Endodermal cell (in vitro differentiated cells): ENCODE results near the gene DISP3. TPM values are rescaled to one million over a fixed set of nuclear protein-coding genes. Genes with fewer than 3 reads are reported as not detected.

Source experiments
- DNase-seq: peaks from one replicate; pipeline ENCODE4 v3.0.0-alpha.2; 2017
- H3K27ac ChIP-seq: 2 replicates; pipeline ENCODE4 v1.5.1; 2013; ENCODE audit warnings: mild to moderate bottlenecking, low read depth, low read length, moderate library complexity
- H3K27me3 ChIP-seq: 2 replicates; pipeline ENCODE4 v1.6.1; 2013; ENCODE audit warnings: mild to moderate bottlenecking, low read length, moderate library complexity; ENCODE audit not compliant: insufficient read depth, control insufficient read depth, poor library complexity, severe bottlenecking
- H3K36me3 ChIP-seq: 2 replicates; pipeline ENCODE4 v1.7.0; 2013; ENCODE audit warnings: mild to moderate bottlenecking, low read length, moderate library complexity; ENCODE audit not compliant: control insufficient read depth, insufficient read depth
- H3K4me1 ChIP-seq: one replicate; pipeline ENCODE4 v1.7.0; 2013; ENCODE audit warnings: low read length; ENCODE audit not compliant: control insufficient read depth, insufficient read depth
- H3K4me3 ChIP-seq: 2 replicates; pipeline ENCODE4 v1.5.1; 2013; ENCODE audit warnings: mild to moderate bottlenecking, low read length, moderate library complexity
- H3K9ac ChIP-seq: 2 replicates; pipeline ENCODE4 v1.6.1; 2013; ENCODE audit warnings: mild to moderate bottlenecking, low read length, moderate library complexity; ENCODE audit not compliant: poor library complexity, severe bottlenecking; ENCODE audit errors: extremely low read depth
- H3K9me3 ChIP-seq: 2 replicates; pipeline ENCODE4 v1.6.1; 2013; ENCODE audit warnings: mild to moderate bottlenecking, low read length, moderate library complexity; ENCODE audit not compliant: control insufficient read depth
- H3K27ac Mint-ChIP-seq: 2 replicates; pipeline ENCODE4 v1.8.0; 2020; ENCODE audit warnings: mixed read lengths
- H3K27me3 Mint-ChIP-seq: 2 replicates; pipeline ENCODE4 v1.8.0; 2021; ENCODE audit warnings: mild to moderate bottlenecking, mixed read lengths; ENCODE audit not compliant: insufficient read depth
- H3K36me3 Mint-ChIP-seq: 2 replicates; pipeline ENCODE4 v1.8.0; 2020; ENCODE audit warnings: low read depth, mixed read lengths
- H3K4me1 Mint-ChIP-seq: 2 replicates; pipeline ENCODE4 v1.8.0; 2020; ENCODE audit warnings: mixed read lengths
- H3K4me3 Mint-ChIP-seq: 2 replicates; pipeline ENCODE4 v1.8.0; 2020; ENCODE audit warnings: mild to moderate bottlenecking, moderate library complexity, mixed read lengths
- H3K9me3 Mint-ChIP-seq: 2 replicates; pipeline ENCODE4 v1.8.0; 2020; ENCODE audit warnings: mild to moderate bottlenecking, mixed read lengths
- CTCF ChIP-seq: fragments of 200-600 bp; sonication (generic); conservative IDR thresholded peaks from 2 replicates; pipeline ENCODE4 v1.5.0; 2021; ENCODE audit warnings: antibody characterized with exemption, mild to moderate bottlenecking
- WGBS, 2 experiments: methylation state at CpG; one replicate each; pipeline versions ENCODE4 v1.1.5 to v1.1.7; 2013; ENCODE audit warnings: missing lambda C conversion rate in 2 of 2, mixed read lengths in 1 of 2; ENCODE audit not compliant: insufficient coverage in 1 of 2, insufficient read length in 1 of 2; 5-methylcytosine and 5-hydroxymethylcytosine counted together
- total RNA-seq, 2 donors: library from RNA; stranded (reverse); fragmentation: NEBNext Ultra II Directional in 1 of 2; extraction: Animal tissue kit (Norgen Biotek cat#: 25700) in 1 of 2; gene quantifications; 2 replicates in 1 of 2; 3 replicates in 1 of 2; pipeline ENCODE4 v1.2.1, GENCODE V29; 2021

The DISP3 gene
- total RNA-seq, 2 donors from 2014 or later = 9.6 to 11.6 TPM

DNA sequence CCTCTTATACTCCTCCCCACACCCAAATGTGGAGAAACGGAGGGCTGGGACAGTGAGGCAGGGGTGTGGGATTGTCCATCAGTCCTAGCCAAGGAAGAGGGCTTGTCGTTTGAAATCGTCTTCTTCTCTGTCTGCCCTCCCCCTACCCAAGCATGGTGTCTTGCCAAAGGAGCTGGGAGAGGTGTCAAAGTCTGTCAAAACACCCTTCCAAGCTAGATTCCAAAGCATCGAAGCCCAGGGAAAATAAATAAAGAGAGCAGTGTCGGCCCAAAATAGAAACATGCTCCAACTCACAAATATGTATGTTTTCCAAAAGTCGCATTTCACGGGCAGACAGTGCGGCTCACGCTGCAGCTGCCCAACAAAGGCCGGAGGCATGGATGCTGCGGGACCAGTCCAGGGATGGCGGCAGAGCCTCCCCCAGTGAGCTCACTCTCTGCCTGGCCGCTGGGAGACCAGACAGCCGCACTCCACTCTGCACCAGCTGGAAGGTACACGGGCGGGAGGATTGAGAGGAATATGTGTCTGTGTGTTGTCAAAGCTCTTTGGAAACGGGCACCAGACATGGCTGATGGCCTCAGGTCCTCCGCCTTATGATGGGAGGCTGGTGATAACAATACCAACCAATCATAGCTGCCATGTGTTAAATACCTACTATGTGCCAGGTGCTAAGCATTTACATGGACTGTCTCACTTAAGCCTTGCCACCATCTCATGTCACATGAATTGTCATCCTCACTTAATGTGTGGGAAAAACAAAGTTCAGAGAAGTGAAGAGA, 3.9 kb downstream of the DISP3 start:
- H3K36me3 Mint-ChIP-seq = no peaks in the 10 kb centered on the region
- Histone ChIP-seq H3K4me3 (no peak overlapping the region), H3K27me3 (peaks cover 31% of the 10 kb centered on the region), H3K4me1 (peaks cover 7% of the 10 kb centered on the region), H3K36me3 (no peaks in the 10 kb centered on the region), H3K9me3 (no peaks in the 10 kb centered on the region), H3K27ac (no peak overlapping the region), H3K9ac (no peak overlapping the region)
- peaks cover 24% of the 10 kb centered on the region for H3K27me3 Mint-ChIP-seq
- DNase-seq = no peak
- no peak overlapping the region for H3K4me3 Mint-ChIP-seq
- WGBS, 2 experiments = 86 to 94% methylated on average over 7 to 18 of the region's 18 CpGs
- H3K27ac Mint-ChIP-seq = no peak overlapping the region
- no peaks in the 10 kb centered on the region for H3K9me3 Mint-ChIP-seq
- H3K4me1 Mint-ChIP-seq = peaks cover 33% of the 10 kb centered on the region
- no peak for TF ChIP-seq CTCF

GRCh38 chr1:11483581-11484320, 4.8 kb downstream of the DISP3 start:
- no peak for TF ChIP-seq CTCF
- no peak for DNase-seq
- Histone ChIP-seq H3K27ac (no peak overlapping the region), H3K9me3 (no peaks in the 10 kb centered on the region), H3K4me3 (no peak overlapping the region), H3K27me3 (peaks cover 24% of the 10 kb centered on the region), H3K4me1 (peaks cover 7% of the 10 kb centered on the region), H3K9ac (no peak overlapping the region), H3K36me3 (no peaks in the 10 kb centered on the region)
- no peak overlapping the region for H3K4me3 Mint-ChIP-seq
- 90 to 91% methylated on average over 8 to 10 of the region's 10 CpGs for WGBS, 2 experiments
- H3K36me3 Mint-ChIP-seq = no peaks in the 10 kb centered on the region
- H3K9me3 Mint-ChIP-seq = no peaks in the 10 kb centered on the region
- no peak overlapping the region for H3K27ac Mint-ChIP-seq
- H3K27me3 Mint-ChIP-seq = peaks cover 17% of the 10 kb centered on the region
- H3K4me1 Mint-ChIP-seq = peaks cover 33% of the 10 kb centered on the region

DNA sequence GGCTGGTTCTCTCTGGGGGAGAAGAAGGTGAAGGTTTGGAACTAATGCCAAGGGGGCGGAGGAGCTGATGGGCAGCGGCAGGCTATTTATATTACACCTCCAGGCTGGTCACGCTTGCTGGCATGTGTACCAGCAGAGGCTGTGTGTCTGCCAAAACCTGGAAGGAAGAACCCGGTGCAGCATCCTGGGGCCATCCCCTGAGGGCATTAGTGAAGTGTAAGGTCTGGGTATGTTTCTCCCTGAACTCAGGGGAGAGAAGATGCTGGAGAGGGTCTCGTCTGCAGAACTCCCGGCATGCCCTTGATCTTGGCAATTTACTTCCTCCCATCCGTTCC, 5.3 kb downstream of the DISP3 start:
- no peaks in the 10 kb centered on the region for H3K36me3 Mint-ChIP-seq
- WGBS, 2 experiments = 80 to 93% methylated on average over 2 to 7 of the region's 7 CpGs
- no peak for DNase-seq
- no peak overlapping the region for H3K9ac ChIP-seq
- no peaks in the 10 kb centered on the region for H3K36me3 ChIP-seq
- no peak overlapping the region for H3K4me3 Mint-ChIP-seq
- no peak overlapping the region for H3K27ac ChIP-seq
- TF ChIP-seq CTCF = no peak
- no peaks in the 10 kb centered on the region for H3K9me3 ChIP-seq
- H3K4me1 Mint-ChIP-seq = peaks cover 33% of the 10 kb centered on the region
- no peak overlapping the region for H3K27ac Mint-ChIP-seq
- H3K4me1 ChIP-seq = peaks cover 7% of the 10 kb centered on the region
- peaks cover 17% of the 10 kb centered on the region for H3K27me3 Mint-ChIP-seq
- H3K9me3 Mint-ChIP-seq = no peaks in the 10 kb centered on the region
- peaks cover 24% of the 10 kb centered on the region for H3K27me3 ChIP-seq
- no peak overlapping the region for H3K4me3 ChIP-seq
